ENCODE results near the gene FLT3LG.

Gene FLT3LG

GRCh38 chr19:49473868-49474541 lies at the start of gene FLT3LG:
Gene FLT3LG, plus strand, starts transcription at chr19:49474215. Its CDS starts 425 bp downstream, at chr19:49474640.
- in situ Hi-C loops (cut with HindIII; ENCODE audit: low sequenced_read_pairs): no loop called here

GRCh38 chr19:49425178-49425577 lies 48.8 kb upstream of the FLT3LG start, which contains the start of gene GFY:
Gene GFY, plus strand, starts transcription at chr19:49425388. Its CDS starts 1,043 bp downstream, at chr19:49426431.
- in situ Hi-C loops (cut with HindIII; ENCODE audit: low sequenced_read_pairs): loop anchor here (5.0 kb wide), 1 partner anchor 33 kb away; no protein-coding TSS in a partner anchor

- in situ Hi-C loops (cut with HindIII; ENCODE audit: low sequenced_read_pairs): loop anchor here (5.0 kb wide), 1 partner anchor 34 kb away; no protein-coding TSS in a partner anchor
These were observed 48.0 kb upstream of the FLT3LG start for GRCh38 chr19:49425922-49426592.

GRCh38 chr19:49427339-49427738 lies 46.7 kb upstream of the FLT3LG start:
- in situ Hi-C loops (cut with HindIII; ENCODE audit: low sequenced_read_pairs): loop anchor here (5.0 kb wide), 1 partner anchor 35 kb away; no protein-coding TSS in a partner anchor

GRCh38 chr19:49427855-49428546 lies 46.0 kb upstream of the FLT3LG start:
- in situ Hi-C loops (cut with HindIII; ENCODE audit: low sequenced_read_pairs): loop anchor here (5.0 kb wide), 1 partner anchor 36 kb away; no protein-coding TSS in a partner anchor

- in situ Hi-C loops (cut with HindIII; ENCODE audit: low sequenced_read_pairs): loop anchor here (5.0 kb wide), 1 partner anchor 36 kb away; no protein-coding TSS in a partner anchor
These were observed 45.2 kb upstream of the FLT3LG start for GRCh38 chr19:49428547-49429451.

GRCh38 chr19:49430172-49430677 lies 43.8 kb upstream of the FLT3LG start:
- in situ Hi-C loops (cut with HindIII; ENCODE audit: low sequenced_read_pairs): no loop called here

GRCh38 chr19:49430678-49431329 lies 43.2 kb upstream of the FLT3LG start:
- in situ Hi-C loops (cut with HindIII; ENCODE audit: low sequenced_read_pairs): no loop called here

GRCh38 chr19:49431330-49431749 lies 42.7 kb upstream of the FLT3LG start:
- in situ Hi-C loops (cut with HindIII; ENCODE audit: low sequenced_read_pairs): no loop called here

- in situ Hi-C loops (cut with HindIII; ENCODE audit: low sequenced_read_pairs): no loop called here
These were observed 41.6 kb upstream of the FLT3LG start for GRCh38 chr19:49432141-49433073.

- in situ Hi-C loops (cut with HindIII; ENCODE audit: low sequenced_read_pairs): no loop called here
These were observed 40.6 kb upstream of the FLT3LG start for GRCh38 chr19:49433240-49433901.

GRCh38 chr19:49434907-49435583 lies 39.0 kb upstream of the FLT3LG start:
- in situ Hi-C loops (cut with HindIII; ENCODE audit: low sequenced_read_pairs): no loop called here

- in situ Hi-C loops (cut with HindIII; ENCODE audit: low sequenced_read_pairs): no loop called here
These were observed 38.3 kb upstream of the FLT3LG start for GRCh38 chr19:49435670-49436069.

- in situ Hi-C loops (cut with HindIII; ENCODE audit: low sequenced_read_pairs): no loop called here
These were observed 37.5 kb upstream of the FLT3LG start for GRCh38 chr19:49436381-49437017.

- in situ Hi-C loops (cut with HindIII; ENCODE audit: low sequenced_read_pairs): no loop called here
These were observed 36.8 kb upstream of the FLT3LG start for GRCh38 chr19:49437231-49437630.

- in situ Hi-C loops (cut with HindIII; ENCODE audit: low sequenced_read_pairs): no loop called here
These were observed 35.8 kb upstream of the FLT3LG start for GRCh38 chr19:49438261-49438660.

- in situ Hi-C loops (cut with HindIII; ENCODE audit: low sequenced_read_pairs): no loop called here
These were observed 34.2 kb upstream of the FLT3LG start for GRCh38 chr19:49439836-49440235.

Measured in endothelial cell of hepatic sinusoid (primary cell).